BE2C (cell line): ENCODE results near the gene NSMCE4A.
"Not testable (repeated sequence)": the region's sequence is repeated elsewhere in the genome, so short reads cannot be mapped to it uniquely, and the experiment has no call there.

Experiments used
- DNase-seq: peaks from one replicate; pipeline ENCODE4 v3.0.0-alpha.2; 2020
- H3K27me3 ChIP-seq: fragments of 250-450 bp; sonication (Bioruptor Pico); 2 replicates; pipeline ENCODE4 v1.5.1; 2020; ENCODE audit warnings: mild to moderate bottlenecking
- H3K36me3 ChIP-seq: fragments of 250-450 bp; sonication (Bioruptor Pico); 2 replicates; pipeline ENCODE4 v1.5.1; 2020; ENCODE audit warnings: mild to moderate bottlenecking
- H3K4me1 ChIP-seq: fragments of 250-450 bp; sonication (Bioruptor Pico); 2 replicates; pipeline ENCODE4 v1.5.1; 2020
- H3K4me3 ChIP-seq: 2 replicates; pipeline ENCODE4 v1.5.1; 2011; ENCODE audit warnings: low read depth, low read length
- H3K9me3 ChIP-seq: fragments of 250-450 bp; sonication (Bioruptor Pico); 2 replicates; pipeline ENCODE4 v1.5.1; 2020
- CTCF ChIP-seq: IDR thresholded peaks from 2 replicates; pipeline ENCODE4 v1.5.1; 2012; ENCODE audit warnings: mild to moderate bottlenecking, low read depth, low read length

Gene NSMCE4A

GRCh38 chr10:121981346-121981745, 6.3 kb upstream of the NSMCE4A start:
- H3K36me3 ChIP-seq, result no peaks in the 10 kb centered on the region
- H3K27me3 ChIP-seq, result no peaks in the 10 kb centered on the region
- no peak overlapping the region for H3K4me3 ChIP-seq
- no peak for TF ChIP-seq CTCF
- no peaks in the 10 kb centered on the region for H3K4me1 ChIP-seq
- H3K9me3 ChIP-seq, result no peaks in the 10 kb centered on the region
- DNase-seq, result no peak

- Histone ChIP-seq H3K4me1 (no peaks in the 10 kb centered on the region), H3K27me3 (no peaks in the 10 kb centered on the region), H3K36me3 (peaks cover 3% of the 10 kb centered on the region; the same call in 1 of the 2 replicates), H3K9me3 (no peaks in the 10 kb centered on the region), H3K4me3 (no peak overlapping the region)
- no peak for TF ChIP-seq CTCF
- DNase-seq, result no peak
These were observed 3.5 kb upstream of the NSMCE4A start for GRCh38 chr10:121978511-121978910.

- Histone ChIP-seq H3K36me3 (peaks cover 11% of the 10 kb centered on the region; the same call in 1 of the 2 replicates), H3K4me1 (no peaks in the 10 kb centered on the region), H3K9me3 (no peaks in the 10 kb centered on the region), H3K4me3 (no peak overlapping the region), H3K27me3 (no peaks in the 10 kb centered on the region)
- DNase-seq, result no peak
- TF ChIP-seq CTCF, result no peak
These were observed 1.6 kb upstream of the NSMCE4A start for GRCh38 chr10:121976607-121977006.

- no peaks in the 10 kb centered on the region for H3K9me3 ChIP-seq
- no peak; the same call in 1 of the 2 replicates for TF ChIP-seq CTCF
- H3K27me3 ChIP-seq, result no peaks in the 10 kb centered on the region
- DNase-seq, result no peak
- no peaks in the 10 kb centered on the region for H3K4me1 ChIP-seq
- peaks cover 15% of the 10 kb centered on the region; the same call in 1 of the 2 replicates for H3K36me3 ChIP-seq
- peak overlapping the region; percentile 73 for H3K4me3 ChIP-seq
These were observed 474 bp upstream of the NSMCE4A start for GRCh38 chr10:121975295-121976086.

GRCh38 chr10:121974019-121974534, 940 bp downstream of the NSMCE4A start:
- no peak for TF ChIP-seq CTCF
- Histone ChIP-seq H3K27me3 (no peaks in the 10 kb centered on the region), H3K4me3 (peak overlapping the region; percentile 73), H3K4me1 (no peaks in the 10 kb centered on the region), H3K36me3 (peaks cover 19% of the 10 kb centered on the region; the same call in 1 of the 2 replicates), H3K9me3 (no peaks in the 10 kb centered on the region)
- DNase-seq, result no peak

GRCh38 chr10:121969086-121969485, 5.9 kb downstream of the NSMCE4A start:
- H3K36me3 ChIP-seq, result peaks cover 42% of the 10 kb centered on the region
- H3K27me3 ChIP-seq, H3K4me3 ChIP-seq, H3K9me3 ChIP-seq, H3K4me1 ChIP-seq, DNase-seq: not testable (repeated sequence)
